GM21515 (cell line): Measurements from ENCODE around the gene KRTAP1-1.
"Not testable (repeated sequence)": the region's sequence is repeated elsewhere in the genome, so short reads cannot be mapped to it uniquely, and the experiment has no call there.

ENCODE experiments used
- ATAC-seq: cut with Tn5 transposase; IDR thresholded peaks from one replicate; pipeline ENCODE4 v1.9.1; 2021; ENCODE audit not compliant: unreplicated experiment

Gene KRTAP1-1

GRCh38 chr17:41057547-41057946 lies 16.3 kb upstream of the KRTAP1-1 start:
- ATAC-seq: no peak

GRCh38 chr17:41055130-41055529 lies 13.9 kb upstream of the KRTAP1-1 start, which contains the start of gene KRTAP2-2:
TSS of gene KRTAP2-2 (minus strand) at chr17:41055230. CDS start at chr17:41055211, 19 bp downstream.
- ATAC-seq: not testable (repeated sequence)

- ATAC-seq: not testable (repeated sequence)
These were observed 13.3 kb upstream of the KRTAP1-1 start for GRCh38 chr17:41054556-41054955.

- no peak for ATAC-seq
These were observed 12.8 kb upstream of the KRTAP1-1 start for GRCh38 chr17:41054025-41054424.

DNA sequence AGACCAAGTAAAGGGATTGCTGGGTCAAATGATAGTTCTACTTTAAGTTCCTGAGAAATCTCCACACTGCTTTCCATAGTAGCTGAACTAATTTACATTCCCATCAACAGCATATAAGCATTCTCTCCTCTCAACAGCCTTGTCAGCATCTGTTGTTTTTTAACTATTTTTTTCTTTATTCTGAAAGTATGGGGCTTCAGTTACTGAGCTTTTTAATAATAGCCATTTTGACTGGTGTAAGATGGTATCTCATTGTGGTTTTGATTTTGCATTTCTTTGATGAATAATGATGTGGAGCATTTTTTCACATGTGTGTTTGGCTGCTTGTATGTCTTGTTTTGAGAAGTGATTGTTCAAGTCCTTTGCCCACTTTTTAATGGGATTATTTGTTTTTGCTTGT lies 11.3 kb upstream of the KRTAP1-1 start:
- no peak for ATAC-seq

GRCh38 chr17:41049110-41049509 lies 7.9 kb upstream of the KRTAP1-1 start:
- ATAC-seq: no peak

GRCh38 chr17:41048441-41048840 lies 7.2 kb upstream of the KRTAP1-1 start:
- ATAC-seq: no peak

DNA sequence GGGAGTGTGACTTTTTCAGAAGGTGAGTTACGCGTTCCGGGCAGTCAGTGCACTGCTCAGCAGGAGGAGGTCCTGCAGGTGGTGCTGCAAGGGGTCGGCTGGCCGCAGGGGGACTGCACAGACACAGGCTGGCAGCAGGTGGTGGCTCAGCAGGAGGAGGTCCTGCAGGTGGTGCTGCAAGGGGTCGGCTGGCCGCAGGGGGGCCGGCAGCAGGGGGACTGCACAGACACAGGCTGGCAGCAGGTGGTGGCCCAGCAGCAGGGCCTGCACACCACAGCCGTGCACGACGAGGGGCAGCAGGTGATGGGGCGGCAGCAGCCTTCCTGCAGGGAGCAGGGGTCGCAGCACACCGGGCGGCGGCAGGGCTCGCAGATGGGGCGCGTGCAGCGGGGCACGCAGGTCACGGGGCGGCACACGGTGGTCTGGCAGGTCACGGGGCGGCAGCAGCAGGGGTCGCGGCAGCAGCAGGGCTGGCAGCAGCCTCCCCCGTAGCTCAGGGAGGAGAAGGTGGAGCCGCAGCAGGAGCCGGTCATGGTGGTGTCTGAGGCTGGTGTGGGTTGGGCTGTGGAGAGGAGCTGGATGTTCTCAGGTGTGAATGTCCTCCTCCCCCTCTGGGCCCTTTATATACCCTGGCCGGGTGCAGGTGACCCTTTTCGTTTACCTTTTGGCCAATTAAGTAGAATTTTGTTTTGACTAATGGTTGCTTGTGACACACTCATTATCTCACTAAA lies 5.7 kb upstream of the KRTAP1-1 start, which contains the start of gene KRTAP2-1:
Gene KRTAP2-1, minus strand, starts transcription at position 582 of the 731 bp plus-strand sequence. Its CDS starts 49 bp downstream, at position 533.
- not testable (repeated sequence) for ATAC-seq

DNA sequence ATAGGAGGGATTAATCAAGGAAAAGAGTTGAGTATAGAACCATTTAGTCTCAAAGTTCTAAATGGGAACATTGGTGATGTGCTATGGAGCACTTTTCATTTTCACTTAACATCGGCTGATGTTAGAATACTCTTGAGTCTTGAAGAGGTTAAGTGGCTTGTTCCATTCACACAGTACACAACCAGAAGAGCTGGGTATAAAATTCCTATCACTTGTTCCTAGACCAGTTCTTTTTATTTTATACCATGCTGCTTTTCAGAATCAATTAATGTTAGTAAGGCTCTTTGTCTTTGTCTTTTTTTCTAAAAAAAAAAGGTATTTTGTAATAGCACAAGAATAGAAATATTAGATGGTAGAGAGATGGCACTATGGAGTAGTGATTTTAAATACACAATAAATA lies 1.7 kb upstream of the KRTAP1-1 start:
- no peak for ATAC-seq

DNA sequence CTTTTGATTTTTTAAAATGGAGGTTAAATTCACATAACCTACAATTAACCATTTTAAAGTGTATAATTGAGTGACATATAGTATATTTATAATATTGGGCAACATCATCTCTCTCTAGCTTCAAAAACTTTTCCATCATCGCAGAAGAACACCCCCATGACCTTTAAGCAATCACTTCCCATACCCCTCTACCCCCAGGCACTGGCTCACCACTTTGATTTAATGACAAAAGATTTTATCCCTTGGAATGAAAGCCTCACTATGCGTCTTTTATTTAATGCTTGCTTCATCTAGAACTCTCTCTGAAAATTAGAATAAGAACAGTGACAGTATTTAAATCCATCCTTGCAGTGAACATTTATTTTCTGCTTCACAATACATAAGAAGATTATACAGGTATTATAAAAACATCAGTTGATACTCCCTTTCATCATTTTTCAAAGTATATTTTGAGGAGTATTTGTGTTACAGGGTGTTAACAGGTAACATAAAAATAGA lies 3.3 kb downstream of the KRTAP1-1 start:
- no peak for ATAC-seq

GRCh38 chr17:41034346-41034935 lies 6.8 kb downstream of the KRTAP1-1 start, which contains the start of gene KRTAP1-3:
TSS of gene KRTAP1-3 (minus strand) at chr17:41034874. CDS start at chr17:41034821, 53 bp downstream.
- ATAC-seq: not testable (repeated sequence)

GRCh38 chr17:41029633-41030245 lies 11.5 kb downstream of the KRTAP1-1 start, which contains the start of gene KRTAP1-4:
TSS of gene KRTAP1-4 (minus strand) at chr17:41030195. CDS start at chr17:41030078, 117 bp downstream.
- no peak for ATAC-seq

DNA sequence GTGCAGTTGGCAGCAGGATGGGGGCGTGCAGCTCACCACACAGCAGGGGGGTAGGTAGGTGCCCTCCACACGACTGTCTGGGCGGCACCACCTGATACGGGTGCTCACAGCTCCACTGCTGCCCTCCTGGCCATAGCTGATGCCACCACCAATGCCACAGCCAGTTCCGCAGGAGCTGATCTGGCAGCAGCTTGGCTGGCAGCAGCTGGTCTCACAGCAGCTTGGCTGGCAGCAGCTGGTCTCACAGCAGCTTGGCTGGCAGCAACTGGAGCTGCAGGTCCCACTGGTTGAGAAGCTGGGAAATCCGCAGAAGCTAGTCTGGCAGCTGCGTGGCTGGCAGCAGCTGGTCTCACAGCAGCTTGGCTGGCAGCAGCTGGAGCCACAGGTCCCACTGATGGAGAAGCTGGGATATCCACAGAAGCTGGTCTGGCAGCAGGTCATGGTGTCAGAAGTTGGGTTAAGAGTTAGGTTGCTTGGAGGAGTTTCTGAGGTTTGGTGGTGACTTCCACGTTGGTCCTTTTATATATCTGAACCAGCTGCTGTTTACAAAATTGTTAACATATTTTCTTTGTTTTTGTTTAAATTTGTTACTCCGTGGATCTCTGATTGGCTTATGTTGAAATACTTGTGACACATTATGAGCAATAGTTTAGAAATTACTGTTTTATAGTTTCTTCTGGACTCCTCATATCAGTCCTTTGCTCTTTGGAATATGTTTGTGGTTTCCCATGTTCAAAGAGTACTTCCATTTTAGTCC lies 14.4 kb downstream of the KRTAP1-1 start, which contains the start of gene KRTAP1-5:
Gene KRTAP1-5, minus strand, starts transcription at position 494 of the 757 bp plus-strand sequence. Its CDS starts 53 bp downstream, at position 441.
- ATAC-seq: no peak

DNA sequence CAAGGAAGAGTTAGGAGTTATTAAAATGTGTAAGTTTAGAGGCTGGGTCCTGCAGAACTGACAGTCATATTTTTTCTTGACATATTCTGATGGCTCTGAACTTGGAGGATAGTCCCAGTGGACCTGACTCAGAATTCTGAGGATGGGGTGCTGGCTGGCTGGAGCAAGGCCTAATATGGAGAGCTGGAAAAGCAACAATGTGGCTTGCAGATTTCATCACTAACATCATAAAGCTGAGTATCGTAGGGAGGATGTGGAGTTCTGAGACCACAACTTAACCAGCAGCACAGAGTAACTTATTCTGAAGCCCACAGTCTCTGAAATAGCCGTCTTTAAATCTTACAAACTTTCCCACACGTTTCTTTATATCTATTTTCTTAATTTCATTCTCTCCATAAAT lies 16.6 kb downstream of the KRTAP1-1 start:
- ATAC-seq: no peak

GRCh38 chr17:41020336-41020735 lies 20.9 kb downstream of the KRTAP1-1 start:
- no peak for ATAC-seq

GRCh38 chr17:41019415-41019814 lies 21.8 kb downstream of the KRTAP1-1 start:
- no peak for ATAC-seq

GRCh38 chr17:41018541-41018940 lies 22.7 kb downstream of the KRTAP1-1 start:
- no peak for ATAC-seq

DNA sequence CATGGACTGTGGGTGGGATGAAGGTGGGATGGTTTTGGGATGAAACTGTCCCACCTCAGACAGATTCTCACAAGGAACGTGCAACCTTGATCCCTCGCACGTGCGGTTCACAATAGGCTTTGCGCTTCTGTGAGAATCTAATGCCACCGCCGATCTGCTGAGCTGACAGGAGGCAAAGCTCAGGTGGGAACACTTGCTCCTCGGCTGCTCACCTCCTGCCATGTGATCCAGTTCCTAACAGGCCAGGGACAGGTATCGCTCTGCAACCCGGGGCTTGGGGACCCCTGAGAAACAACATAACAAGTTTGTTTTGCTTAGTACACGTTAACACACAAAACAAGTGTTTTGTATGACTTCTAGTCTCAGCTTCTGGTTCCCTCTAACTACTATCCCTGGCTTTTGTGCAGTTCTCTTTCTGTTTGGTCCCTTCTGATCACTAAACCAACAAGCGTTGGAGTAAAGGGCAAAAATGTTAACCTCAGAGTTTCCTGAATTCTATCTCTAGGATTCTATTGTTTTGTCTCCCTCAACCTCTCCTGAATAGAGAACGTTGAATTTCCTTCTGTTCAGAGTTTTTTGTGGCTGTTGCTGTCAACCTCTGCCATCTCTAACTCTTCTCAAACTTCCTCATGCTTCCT lies 24.6 kb downstream of the KRTAP1-1 start:
- no peak for ATAC-seq

GRCh38 chr17:41015454-41015853 lies 25.8 kb downstream of the KRTAP1-1 start:
- no peak for ATAC-seq

DNA sequence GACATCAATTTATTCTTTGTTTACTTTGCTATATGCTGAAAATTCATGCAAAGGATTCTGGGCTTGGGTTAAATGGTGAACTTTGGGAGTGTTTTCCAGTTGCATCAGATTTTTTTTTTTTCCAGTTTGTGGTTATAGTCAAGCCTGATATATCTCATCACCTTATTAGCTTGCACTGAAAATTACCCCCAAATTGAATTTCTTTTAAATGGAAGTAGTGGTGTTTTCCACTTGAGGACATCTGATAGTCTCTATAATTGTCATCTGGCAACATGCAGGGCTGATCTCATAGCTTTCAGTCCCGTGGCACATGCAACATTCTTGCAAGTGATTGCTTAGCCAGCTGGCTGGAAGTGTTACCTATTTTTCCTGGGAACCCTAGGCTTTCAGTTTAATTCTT lies 27.6 kb downstream of the KRTAP1-1 start:
- no peak for ATAC-seq
